ENCODE measurements around the gene TC2N.

DNA sequence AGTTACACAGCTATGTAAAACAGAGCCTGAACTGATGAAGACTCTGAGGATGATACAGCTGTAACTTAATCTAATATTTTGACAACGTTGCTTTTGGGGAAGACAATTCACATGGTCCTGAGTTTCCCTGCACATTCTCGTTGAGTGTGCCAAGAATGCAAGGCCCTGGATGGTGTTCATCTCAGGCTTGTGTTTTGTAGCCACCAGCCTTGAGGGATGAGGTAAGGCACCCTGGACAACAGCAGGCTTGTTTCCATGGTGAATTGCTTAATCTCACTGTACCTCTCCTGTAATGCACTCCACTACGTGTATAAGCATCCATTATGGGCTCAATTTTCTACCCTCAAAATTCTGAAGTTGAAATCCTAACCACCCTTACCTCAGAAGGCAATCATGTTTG lies 137.6 kb downstream of the TC2N start:
- TF ChIP-seq, protein P1, sequence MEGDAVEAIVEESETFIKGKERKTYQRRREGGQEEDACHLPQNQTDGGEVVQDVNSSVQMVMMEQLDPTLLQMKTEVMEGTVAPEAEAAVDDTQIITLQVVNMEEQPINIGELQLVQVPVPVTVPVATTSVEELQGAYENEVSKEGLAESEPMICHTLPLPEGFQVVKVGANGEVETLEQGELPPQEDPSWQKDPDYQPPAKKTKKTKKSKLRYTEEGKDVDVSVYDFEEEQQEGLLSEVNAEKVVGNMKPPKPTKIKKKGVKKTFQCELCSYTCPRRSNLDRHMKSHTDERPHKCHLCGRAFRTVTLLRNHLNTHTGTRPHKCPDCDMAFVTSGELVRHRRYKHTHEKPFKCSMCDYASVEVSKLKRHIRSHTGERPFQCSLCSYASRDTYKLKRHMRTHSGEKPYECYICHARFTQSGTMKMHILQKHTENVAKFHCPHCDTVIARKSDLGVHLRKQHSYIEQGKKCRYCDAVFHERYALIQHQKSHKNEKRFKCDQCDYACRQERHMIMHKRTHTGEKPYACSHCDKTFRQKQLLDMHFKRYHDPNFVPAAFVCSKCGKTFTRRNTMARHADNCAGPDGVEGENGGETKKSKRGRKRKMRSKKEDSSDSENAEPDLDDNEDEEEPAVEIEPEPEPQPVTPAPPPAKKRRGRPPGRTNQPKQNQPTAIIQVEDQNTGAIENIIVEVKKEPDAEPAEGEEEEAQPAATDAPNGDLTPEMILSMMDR (IDR thresholded peaks at IDR 0.05) = no peak
- TF ChIP-seq POLR2A (IDR thresholded peaks at IDR 0.05) (no peak), EP300 (IDR thresholded peaks at IDR 0.05) (no peak), POLR2AphosphoS5 (IDR thresholded peaks at IDR 0.05) (peak in 1 of 4 donors; percentile 26)

Measured in sigmoid colon (tissue), 4 donors.